ENCODE measurements around the gene FAT2. TPM values are rescaled to one million over a fixed set of nuclear protein-coding genes. Genes with fewer than 3 reads are reported as not detected.

The FAT2 gene
- total RNA-seq, 4 donors from 2014 or later: 0.12 to 9.1 TPM; not detected in 2

GRCh38 chr5:151597749-151598148 lies 6.6 kb upstream of the FAT2 start:
- no peaks in the 10 kb centered on the region for H3K27me3 ChIP-seq
- H3K4me1 ChIP-seq: no peaks in the 10 kb centered on the region
- H3K27ac ChIP-seq: no peak overlapping the region
- no peaks in the 10 kb centered on the region for H3K9me3 ChIP-seq
- intact Hi-C loops (cut with DNase I; ENCODE audit: low total_unique reads): no loop called here
- DNase-seq: no peak
- no peaks in the 10 kb centered on the region for H3K36me3 ChIP-seq
- H3K4me3 ChIP-seq: no peak overlapping the region
- no peak for TF ChIP-seq POLR2A (IDR thresholded peaks at IDR 0.05)
- no peak for TF ChIP-seq CTCF (IDR thresholded peaks at IDR 0.05)

- Histone ChIP-seq H3K4me1 (no peaks in the 10 kb centered on the region), H3K27me3 (no peaks in the 10 kb centered on the region), H3K27ac (no peak overlapping the region), H3K9me3 (no peaks in the 10 kb centered on the region), H3K4me3 (no peak overlapping the region), H3K36me3 (no peaks in the 10 kb centered on the region)
- TF ChIP-seq CTCF (IDR thresholded peaks at IDR 0.05): no peak
- no peak for TF ChIP-seq POLR2A (IDR thresholded peaks at IDR 0.05)
- no peak for DNase-seq
- intact Hi-C loops (cut with DNase I; ENCODE audit: low total_unique reads): no loop called here
These were observed 5.9 kb upstream of the FAT2 start for GRCh38 chr5:151596828-151597539.

GRCh38 chr5:151595411-151595826 lies 4.3 kb upstream of the FAT2 start:
- DNase-seq: no peak
- no peak for TF ChIP-seq POLR2A (IDR thresholded peaks at IDR 0.05)
- TF ChIP-seq CTCF (IDR thresholded peaks at IDR 0.05): no peak
- intact Hi-C loops (cut with DNase I; ENCODE audit: low total_unique reads): no loop called here
- Histone ChIP-seq H3K9me3 (no peaks in the 10 kb centered on the region), H3K4me1 (no peaks in the 10 kb centered on the region), H3K27ac (no peak overlapping the region), H3K27me3 (no peaks in the 10 kb centered on the region), H3K4me3 (no peak overlapping the region), H3K36me3 (no peaks in the 10 kb centered on the region)

GRCh38 chr5:151592855-151593408 lies 1.8 kb upstream of the FAT2 start:
- Histone ChIP-seq H3K9me3 (no peaks in the 10 kb centered on the region), H3K27ac (no peak overlapping the region), H3K36me3 (no peaks in the 10 kb centered on the region), H3K27me3 (no peaks in the 10 kb centered on the region), H3K4me1 (no peaks in the 10 kb centered on the region), H3K4me3 (no peak overlapping the region)
- intact Hi-C loops (cut with DNase I; ENCODE audit: low total_unique reads): no loop called here
- no peak for TF ChIP-seq CTCF (IDR thresholded peaks at IDR 0.05)
- no peak for TF ChIP-seq POLR2A (IDR thresholded peaks at IDR 0.05)
- no peak for DNase-seq

GRCh38 chr5:151589878-151590570 lies 1.1 kb downstream of the FAT2 start:
- no peak for TF ChIP-seq CTCF (IDR thresholded peaks at IDR 0.05)
- no peak for TF ChIP-seq POLR2A (IDR thresholded peaks at IDR 0.05)
- Histone ChIP-seq H3K4me1 (no peaks in the 10 kb centered on the region), H3K27ac (no peak overlapping the region), H3K9me3 (no peaks in the 10 kb centered on the region), H3K36me3 (no peaks in the 10 kb centered on the region), H3K27me3 (no peaks in the 10 kb centered on the region), H3K4me3 (no peak overlapping the region)
- intact Hi-C loops (cut with DNase I; ENCODE audit: low total_unique reads): no loop called here
- DNase-seq: no peak

Data from uterus (tissue), 4 donors.